HepG2 (cell line): Measurements from ENCODE around the gene MYH7B. TPM values are rescaled to one million over a fixed set of nuclear protein-coding genes. Genes with fewer than 3 reads are reported as not detected.

Source experiments
- ATAC-seq: fragments of 200-7000 bp; cut with Tn5 transposase; 3 replicates; pipeline ENCODE4 v1.9.1; 2020; ENCODE audit warnings: mild to moderate bottlenecking, moderate library complexity
- BruUV-seq: library from RNA; stranded (reverse); fragments of 400-500 nt; replicated peaks from 2 replicates; lab custom pipeline; 2021; lab: Mats Ljungman, UMichigan
- CTCF ChIA-PET: fragments of 300-600 bp; formaldehyde crosslinking; extraction: SDS; loops from one replicate; lab custom pipeline; 2021; ENCODE audit warnings: low total read pairs, inconsistent platforms, low intra/inter-chr PET ratio; lab: Yijun Ruan, JAX
- POLR2A ChIA-PET: fragments of 350-600 bp; sonication (Branson Sonifier 250); formaldehyde crosslinking; loops from one replicate; lab custom pipeline; 2020; ENCODE audit warnings: antibody characterized with exemption, inconsistent platforms; lab: Yijun Ruan, JAX
- DNase-seq: peaks from one replicate; pipeline ENCODE4 v3.0.0-alpha.2; 2015; ENCODE audit warnings: low spot score
- FAIRE-seq: peaks from 3 replicates; lab custom pipeline; 2011; peaks lifted over from hg19 to GRCh38; lab: Jason Lieb, UNC
- H2AFZ ChIP-seq: one replicate; pipeline ENCODE4 v1.6.1; 2011; ENCODE audit warnings: low read length, inconsistent platforms
- H3K27ac ChIP-seq: fragments of 300-600 bp; 3 replicates; pipeline ENCODE4 v1.8.0; 2011; ENCODE audit warnings: mixed run types, mild to moderate bottlenecking, mixed read lengths, low read length, inconsistent platforms; ENCODE audit not compliant: insufficient read depth; ENCODE audit errors: extremely low read length
- H3K27me3 ChIP-seq, 2 experiments: fragments of 200-600 bp in 1 of 2; 2 replicates in 1 of 2; 3 replicates in 1 of 2; pipeline versions ENCODE4 v1.6.0 to v1.8.0; 2011; ENCODE audit warnings: low read length in 2 of 2, mild to moderate bottlenecking in 2 of 2, moderate library complexity in 2 of 2, inconsistent platforms in 1 of 2; ENCODE audit not compliant: insufficient read depth in 2 of 2, control insufficient read depth in 1 of 2
- H3K36me3 ChIP-seq, 2 experiments: fragments of 200-600 bp in 1 of 2; replicated peaks in 1 of 2; 2 replicates in 1 of 2; 3 replicates in 1 of 2; pipeline versions ENCODE4 v1.5.1 to v1.8.0; 2011; ENCODE audit warnings: low read length in 2 of 2, inconsistent platforms in 1 of 2; ENCODE audit not compliant: insufficient read depth in 2 of 2, control insufficient read depth in 1 of 2
- H3K4me1 ChIP-seq: 2 replicates; pipeline ENCODE4 v1.5.1; 2012; ENCODE audit warnings: low read length, inconsistent platforms; ENCODE audit not compliant: insufficient read depth
- H3K4me2 ChIP-seq: 2 replicates; pipeline ENCODE4 v1.6.0; 2011; ENCODE audit warnings: low read depth, low read length, inconsistent platforms
- H3K4me3 ChIP-seq, 3 experiments: fragments of 200-600 bp in 1 of 3; sonication (generic), shearing (Covaris generic) in 1 of 3; replicated peaks in 1 of 3; 2 replicates each; pipeline ENCODE4 v1.5.1; 2011 to 2016; ENCODE audit warnings: low read length in 3 of 3, inconsistent platforms in 2 of 3, low read depth in 2 of 3, mild to moderate bottlenecking in 2 of 3, control low read depth in 1 of 3, mixed read lengths in 1 of 3; ENCODE audit not compliant: insufficient read depth in 1 of 3
- H3K79me2 ChIP-seq: one replicate; pipeline ENCODE4 v1.6.1; 2011; ENCODE audit warnings: low read length, inconsistent platforms; ENCODE audit not compliant: insufficient read depth
- H3K9ac ChIP-seq: 2 replicates; pipeline ENCODE4 v1.6.0; 2011; ENCODE audit warnings: mild to moderate bottlenecking, low read depth, low read length, inconsistent platforms; ENCODE audit not compliant: insufficient read depth
- H3K9me3 ChIP-seq: 2 replicates; pipeline ENCODE4 v1.5.1; 2012; ENCODE audit warnings: mild to moderate bottlenecking, low read length
- H4K20me1 ChIP-seq: 2 replicates; pipeline ENCODE4 v1.6.0; 2011; ENCODE audit warnings: inconsistent platforms, mild to moderate bottlenecking, low read length, moderate library complexity; ENCODE audit not compliant: insufficient read depth
- ARNT2 ChIP-seq: sonication (generic); formaldehyde crosslinking; IDR thresholded peaks from 2 replicates; pipeline ENCODE4 v1.8.0; 2022; ENCODE audit warnings: mild to moderate bottlenecking, low read depth, missing genetic modification reagents, moderate library complexity
- KAT7 ChIP-seq: IDR thresholded peaks from 2 replicates; pipeline ENCODE4 v1.6.1; 2018; ENCODE audit warnings: borderline replicate concordance, missing compliant biosample characterization
- KMT2B ChIP-seq: IDR thresholded peaks from 2 replicates; pipeline ENCODE4 v1.6.1; 2016; ENCODE audit warnings: missing genetic modification reagents, missing compliant biosample characterization
- SETDB1 ChIP-seq: sonication (generic); formaldehyde crosslinking; IDR thresholded peaks from 2 replicates; pipeline ENCODE4 v1.5.1; 2020; ENCODE audit warnings: missing genetic modification reagents, mild to moderate bottlenecking, borderline replicate concordance
- THAP9 ChIP-seq: sonication (generic); formaldehyde crosslinking; IDR thresholded peaks from 2 replicates; pipeline ENCODE4; 2020; ENCODE audit warnings: missing genetic modification reagents, mild to moderate bottlenecking, borderline replicate concordance
- ZNF142 ChIP-seq: sonication (generic); formaldehyde crosslinking; IDR thresholded peaks from 2 replicates; pipeline ENCODE4 v1.4.0; 2020; ENCODE audit warnings: missing genetic modification reagents
- ZNF678 ChIP-seq: sonication (generic); formaldehyde crosslinking; IDR thresholded peaks from 2 replicates; pipeline ENCODE4 v1.4.0; 2020; ENCODE audit warnings: mild to moderate bottlenecking, missing genetic modification reagents
- ZNF7 ChIP-seq: IDR thresholded peaks from 2 replicates; pipeline ENCODE4 v1.6.1; 2016; ENCODE audit warnings: missing biosample characterization, missing genetic modification reagents
- WGBS: methylation state at CpG from one replicate; pipeline ENCODE4 v1.1.6; 2017; ENCODE audit warnings: low lambda C conversion rate; 5-methylcytosine and 5-hydroxymethylcytosine counted together
- in situ Hi-C: cut with HindIII; loops from 2 replicates; pipeline ENCODE4 v1.10.0; 2017; ENCODE audit warnings: low pct_unique_long_range_greater_than_20kb; ENCODE audit not compliant: extremely low pct_ligation_motif_present
- intact Hi-C: fragments of 100-400 bp; cut with micrococcal nuclease; formaldehyde crosslinking; loops from one replicate; pipeline ENCODE4 v1.10.0; 2022; ENCODE audit not compliant: unreplicated experiment
- polyA plus RNA-seq, 8 experiments: library from polyadenylated mRNA; depleted of rRNA in 3 of 8; stranded (reverse) in 7 of 8; unstranded in 1 of 8; fragments of >200 nt; fragmentation: Illumina TruSeq in 4 of 8; extraction: Trizol in 4 of 8; gene quantifications; 2 replicates each; pipeline versions ENCODE4 v1.2.1 to v1.2.3, GENCODE V29; 2011 to 2016; ENCODE audit warnings: low read depth in 4 of 8, missing spikeins in 1 of 8, mixed read lengths in 1 of 8; ENCODE audit not compliant: insufficient read depth in 1 of 8
- total RNA-seq, 5 experiments: library from RNA; depleted of rRNA; stranded (reverse); fragments of >200 nt; fragmentation: Illumina TruSeq; extraction: Trizol; gene quantifications; 2 replicates each; pipeline ENCODE4 v1.2.3, GENCODE V29; 2016; ENCODE audit warnings: low read depth in 1 of 5
- TF ChIP-seq, protein P1 (sequence below): sonication (generic); formaldehyde crosslinking; IDR thresholded peaks from 2 replicates; pipeline ENCODE4 v1.4.0; 2020; ENCODE audit warnings: missing genetic modification reagents

Gene MYH7B
- total and polyA plus RNA-seq, 2 of the 13 experiments (the other 11 are each of a cell fraction or from before 2014, with no cell fraction given) = 0.05 to 0.20 TPM

DNA sequence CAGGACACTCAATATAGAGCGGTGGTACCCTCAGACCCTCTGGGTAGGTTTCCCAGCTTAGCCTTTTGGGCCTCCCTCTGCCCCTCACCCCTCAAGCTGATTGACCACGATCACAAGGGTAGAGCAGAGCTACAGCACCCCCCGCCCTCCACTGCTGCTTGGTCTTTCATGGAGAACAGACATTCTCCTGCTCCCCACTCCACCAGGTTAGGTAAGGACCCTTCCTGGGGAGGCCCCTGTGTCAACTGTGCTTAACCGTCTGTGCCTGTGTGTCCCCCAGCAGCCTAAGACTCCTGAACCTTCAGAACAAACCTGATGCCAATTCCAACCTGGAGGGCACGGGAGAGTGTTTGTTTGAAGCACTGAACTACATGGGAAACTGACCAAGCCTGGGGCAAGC lies 11.8 kb downstream of the MYH7B start:
- no peak for FAIRE-seq
- no peak overlapping the region for H2AFZ ChIP-seq
- no peaks in the 10 kb centered on the region for H3K79me2 ChIP-seq
- POLR2A ChIA-PET = interaction anchor here (1.3 to 1.8 kb wide), 2 partner anchors 11 to 13 kb away, joined by 3 to 7 read pairs; partner anchors contain the start of genes GSS and MYH7B
- CTCF ChIA-PET = no interaction called here
- no peaks in the 10 kb centered on the region for H3K9me3 ChIP-seq
- no peaks in the 10 kb centered on the region for H4K20me1 ChIP-seq
- no peak overlapping the region for H3K27ac ChIP-seq
- peaks cover 0 to 16% of the 10 kb centered on the region in 2 experiments; a peak in 2 of 5 replicates for H3K27me3 ChIP-seq
- no peak for DNase-seq
- BruUV-seq = no TSS peak
- ATAC-seq = no peak
- peaks cover 19% of the 10 kb centered on the region for H3K4me1 ChIP-seq
- TF ChIP-seq ZNF142 (CRISPR knock-in tag) (no peak), KAT7 (CRISPR knock-in tag) (no peak), ZNF7 (no peak), THAP9 (CRISPR knock-in tag) (no peak), ARNT2 (CRISPR knock-in tag) (no peak), SETDB1 (CRISPR knock-in tag) (no peak), ZNF678 (CRISPR knock-in tag) (no peak), KMT2B (no peak)
- TF ChIP-seq, protein P1, sequence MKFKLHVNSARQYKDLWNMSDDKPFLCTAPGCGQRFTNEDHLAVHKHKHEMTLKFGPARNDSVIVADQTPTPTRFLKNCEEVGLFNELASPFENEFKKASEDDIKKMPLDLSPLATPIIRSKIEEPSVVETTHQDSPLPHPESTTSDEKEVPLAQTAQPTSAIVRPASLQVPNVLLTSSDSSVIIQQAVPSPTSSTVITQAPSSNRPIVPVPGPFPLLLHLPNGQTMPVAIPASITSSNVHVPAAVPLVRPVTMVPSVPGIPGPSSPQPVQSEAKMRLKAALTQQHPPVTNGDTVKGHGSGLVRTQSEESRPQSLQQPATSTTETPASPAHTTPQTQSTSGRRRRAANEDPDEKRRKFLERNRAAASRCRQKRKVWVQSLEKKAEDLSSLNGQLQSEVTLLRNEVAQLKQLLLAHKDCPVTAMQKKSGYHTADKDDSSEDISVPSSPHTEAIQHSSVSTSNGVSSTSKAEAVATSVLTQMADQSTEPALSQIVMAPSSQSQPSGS (CRISPR knock-in tag) = no peak
- TF ChIP-seq, all 625 proteins: peak for 0
- 43% methylated on average over 5 of the region's 5 CpGs for WGBS
- Histone ChIP-seq H3K36me3 (no peaks in the 10 kb centered on the region), H3K9ac (no peak overlapping the region), H3K4me3 (no peak overlapping the region), H3K4me2 (no peak overlapping the region)
- intact Hi-C loops = no loop called here
- in situ Hi-C loops = no loop called here
